Fibroblast of the aortic adventitia (primary cell): ENCODE data around the gene SYCP2L. TPM values are rescaled to one million over a fixed set of nuclear protein-coding genes. Genes with fewer than 3 reads are reported as not detected.
"Not testable (repeated sequence)": the region's sequence is repeated elsewhere in the genome, so short reads cannot be mapped to it uniquely, and the experiment has no call there.

Experiments
- DNase-seq: peaks from one replicate; pipeline ENCODE4 v3.0.0-alpha.2; 2010; ENCODE audit warnings: low read depth
- H3K4me3 ChIP-seq: 2 replicates; pipeline ENCODE4 v1.5.1; 2011; ENCODE audit warnings: low read depth, mild to moderate bottlenecking, control low read depth, low read length, moderate library complexity
- CTCF ChIP-seq: IDR thresholded peaks from 2 replicates; pipeline ENCODE4 v1.5.1; 2011; ENCODE audit warnings: mild to moderate bottlenecking, low read length, control low read depth, inconsistent platforms; ENCODE audit not compliant: insufficient read depth
- total RNA-seq: library from RNA; depleted of rRNA; stranded (reverse); fragments of >200 nt; gene quantifications from 2 replicates; pipeline ENCODE4 v1.2.3, GENCODE V29; 2012; ENCODE audit warnings: low replicate concordance

The SYCP2L gene
- total RNA-seq, 1 donor = under 0.01 TPM

- no peak overlapping the region for H3K4me3 ChIP-seq
- no peak for DNase-seq
- TF ChIP-seq CTCF = no peak
These were observed 5.1 kb downstream of the SYCP2L start for GRCh38 chr6:10891960-10892359.

GRCh38 chr6:10894958-10895357 lies 8.1 kb downstream of the SYCP2L start:
- no peak for DNase-seq
- no peak for TF ChIP-seq CTCF
- no peak overlapping the region for H3K4me3 ChIP-seq

GRCh38 chr6:10896691-10897090 lies 9.8 kb downstream of the SYCP2L start:
- H3K4me3 ChIP-seq = no peak overlapping the region
- DNase-seq = no peak
- TF ChIP-seq CTCF = no peak

- no peak overlapping the region for H3K4me3 ChIP-seq
- DNase-seq = no peak
- TF ChIP-seq CTCF = no peak
These were observed 14.9 kb downstream of the SYCP2L start for GRCh38 chr6:10901770-10902169.

- TF ChIP-seq CTCF = no peak
- no peak overlapping the region for H3K4me3 ChIP-seq
- no peak for DNase-seq
These were observed 17.2 kb downstream of the SYCP2L start for GRCh38 chr6:10904015-10904414.

GRCh38 chr6:10908228-10908627 lies 21.4 kb downstream of the SYCP2L start:
- TF ChIP-seq CTCF = no peak
- no peak for DNase-seq
- H3K4me3 ChIP-seq = no peak overlapping the region

GRCh38 chr6:10919520-10919919 lies 32.7 kb downstream of the SYCP2L start:
- H3K4me3 ChIP-seq, DNase-seq: not testable (repeated sequence)
